ENCODE data around the gene ZSWIM5. TPM values are rescaled to one million over a fixed set of nuclear protein-coding genes. Genes with fewer than 3 reads are reported as not detected.
A peak's percentile ranks its signal among the peaks of the same experiment; 100 is the strongest.
"Not testable (repeated sequence)": the region's sequence is repeated elsewhere in the genome, so short reads cannot be mapped to it uniquely, and the experiment has no call there.

Gene ZSWIM5
- polyA plus RNA-seq, 1 donor (not counting 4 experiments of a cell fraction or from before 2014, with no cell fraction given), result 0.03 TPM

GRCh38 chr1:44988531-44989156 lies 217.8 kb downstream of the ZSWIM5 start:
- peaks cover 8% of the 10 kb centered on the region for H3K79me2 ChIP-seq (ENCODE audit: control insufficient read depth, insufficient read depth, low read length)
- no peak overlapping the region for H3K9ac ChIP-seq (ENCODE audit: control insufficient read depth, extremely low read depth, insufficient read depth, low read length)
- peaks cover 8% of the 10 kb centered on the region for H3K4me1 ChIP-seq (ENCODE audit: control insufficient read depth, extremely low read depth, insufficient read depth, low read length)
- dilution Hi-C loops (cut with MboI; ENCODE audit: extremely low pct_ligation_motif_present, low sequenced_read_pairs), result no loop called here
- DNase-seq (ENCODE audit: low read depth, low spot score) (no peak), FAIRE-seq (no peak)
- H3K27ac ChIP-seq (ENCODE audit: control insufficient read depth, insufficient read depth, low read length), result no peak overlapping the region
- H4K20me1 ChIP-seq (ENCODE audit: control insufficient read depth, extremely low read depth, insufficient read depth, low read length), result no peaks in the 10 kb centered on the region
- H3K4me2 ChIP-seq (ENCODE audit: control insufficient read depth, extremely low read depth, insufficient read depth, low read depth, low read length), result no peak overlapping the region
- TF ChIP-seq EZH2 (IDR thresholded peaks at IDR 0.05; ENCODE audit: low read length) (no peak), CTCF (optimal IDR thresholded peaks at IDR 0.05 in 1 of 3, IDR thresholded peaks at IDR 0.05 in 1 of 3, conservative IDR thresholded peaks at IDR 0.05 in 1 of 3; ENCODE audit: extremely low read depth in 1 of 3, insufficient read depth in 2 of 3, low read length in 3 of 3) (no peak)
- H2AFZ ChIP-seq (ENCODE audit: control insufficient read depth, low read length), result no peak overlapping the region
- H3K9me3 ChIP-seq (ENCODE audit: control insufficient read depth, low read depth, low read length), result no peaks in the 10 kb centered on the region
- no peak overlapping the region for H3K4me3 ChIP-seq (ENCODE audit: control insufficient read depth in 2 of 3, extremely low read depth in 1 of 3, insufficient read depth in 2 of 3, low read depth in 1 of 3, low read length in 3 of 3)
- no peaks in the 10 kb centered on the region for H3K36me3 ChIP-seq (ENCODE audit: control insufficient read depth in 2 of 2, extremely low read depth in 1 of 2, insufficient read depth in 2 of 2, low read length in 2 of 2)
- no peaks in the 10 kb centered on the region for H3K27me3 ChIP-seq (ENCODE audit: control insufficient read depth, extremely low read depth, insufficient read depth, low read length)
- no peaks in the 10 kb centered on the region for H3K9me1 ChIP-seq (ENCODE audit: control insufficient read depth, extremely low read depth, insufficient read depth, low read length)

GRCh38 chr1:44985747-44986359 lies 220.6 kb downstream of the ZSWIM5 start:
- no peak for TF ChIP-seq EZH2 (IDR thresholded peaks at IDR 0.05; ENCODE audit: low read length)
- no peak for TF ChIP-seq CTCF (optimal IDR thresholded peaks at IDR 0.05 in 1 of 3, IDR thresholded peaks at IDR 0.05 in 1 of 3, conservative IDR thresholded peaks at IDR 0.05 in 1 of 3; ENCODE audit: extremely low read depth in 1 of 3, insufficient read depth in 2 of 3, low read length in 3 of 3)
- H3K4me2 ChIP-seq (ENCODE audit: control insufficient read depth, extremely low read depth, insufficient read depth, low read depth, low read length), result peak overlapping the region; percentile 83
- no peaks in the 10 kb centered on the region for H3K9me1 ChIP-seq (ENCODE audit: control insufficient read depth, extremely low read depth, insufficient read depth, low read length)
- peak overlapping the region; percentile 64 to 92 (median 89) for H3K4me3 ChIP-seq (ENCODE audit: control insufficient read depth in 2 of 3, extremely low read depth in 1 of 3, insufficient read depth in 2 of 3, low read depth in 1 of 3, low read length in 3 of 3)
- H3K27me3 ChIP-seq (ENCODE audit: control insufficient read depth, extremely low read depth, insufficient read depth, low read length), result no peaks in the 10 kb centered on the region
- peak overlapping the region; percentile 25 for H3K27ac ChIP-seq (ENCODE audit: control insufficient read depth, insufficient read depth, low read length)
- peaks cover 8% of the 10 kb centered on the region for H3K4me1 ChIP-seq (ENCODE audit: control insufficient read depth, extremely low read depth, insufficient read depth, low read length)
- dilution Hi-C loops (cut with MboI; ENCODE audit: extremely low pct_ligation_motif_present, low sequenced_read_pairs), result no loop called here
- H3K79me2 ChIP-seq (ENCODE audit: control insufficient read depth, insufficient read depth, low read length), result peaks cover 8% of the 10 kb centered on the region
- H4K20me1 ChIP-seq (ENCODE audit: control insufficient read depth, extremely low read depth, insufficient read depth, low read length), result no peaks in the 10 kb centered on the region
- H2AFZ ChIP-seq (ENCODE audit: control insufficient read depth, low read length), result peak overlapping the region; percentile 98
- no peaks in the 10 kb centered on the region for H3K36me3 ChIP-seq (ENCODE audit: control insufficient read depth in 2 of 2, extremely low read depth in 1 of 2, insufficient read depth in 2 of 2, low read length in 2 of 2)
- peak overlapping the region; percentile 83 for H3K9ac ChIP-seq (ENCODE audit: control insufficient read depth, extremely low read depth, insufficient read depth, low read length)
- no peaks in the 10 kb centered on the region for H3K9me3 ChIP-seq (ENCODE audit: control insufficient read depth, low read depth, low read length)
- DNase-seq (ENCODE audit: low read depth, low spot score) (no peak), FAIRE-seq (no peak)

GRCh38 chr1:44977372-44977771 lies 229.0 kb downstream of the ZSWIM5 start:
- H3K4me2 ChIP-seq (ENCODE audit: control insufficient read depth, extremely low read depth, insufficient read depth, low read depth, low read length); H3K9ac ChIP-seq (ENCODE audit: control insufficient read depth, extremely low read depth, insufficient read depth, low read length); H3K79me2 ChIP-seq (ENCODE audit: control insufficient read depth, insufficient read depth, low read length); H2AFZ ChIP-seq (ENCODE audit: control insufficient read depth, low read length); H4K20me1 ChIP-seq (ENCODE audit: control insufficient read depth, extremely low read depth, insufficient read depth, low read length); H3K27me3 ChIP-seq (ENCODE audit: control insufficient read depth, extremely low read depth, insufficient read depth, low read length); H3K4me3 ChIP-seq (ENCODE audit: control insufficient read depth in 2 of 3, extremely low read depth in 1 of 3, insufficient read depth in 2 of 3, low read depth in 1 of 3, low read length in 3 of 3); H3K36me3 ChIP-seq (ENCODE audit: control insufficient read depth in 2 of 2, extremely low read depth in 1 of 2, insufficient read depth in 2 of 2, low read length in 2 of 2); dilution Hi-C loops (cut with MboI; ENCODE audit: extremely low pct_ligation_motif_present, low sequenced_read_pairs); H3K4me1 ChIP-seq (ENCODE audit: control insufficient read depth, extremely low read depth, insufficient read depth, low read length); H3K9me1 ChIP-seq (ENCODE audit: control insufficient read depth, extremely low read depth, insufficient read depth, low read length); FAIRE-seq; DNase-seq (ENCODE audit: low read depth, low spot score); H3K27ac ChIP-seq (ENCODE audit: control insufficient read depth, insufficient read depth, low read length); H3K9me3 ChIP-seq (ENCODE audit: control insufficient read depth, low read depth, low read length): not testable (repeated sequence)

Data from keratinocyte (primary cell).